Suprapubic skin (tissue), 4 donors: ENCODE results near the gene OR4D1.

Source experiments
- EP300 ChIP-seq: sonication (generic); formaldehyde crosslinking; IDR thresholded peaks from one replicate; pipeline ENCODE4 v1.6.1; 2017; ENCODE audit warnings: antibody characterized with exemption
- POLR2A ChIP-seq, 2 donors: fragments of 450-650 bp; IDR thresholded peaks; one replicate each; pipeline ENCODE4 v1.6.1; 2017; ENCODE audit warnings: antibody characterized with exemption in 2 of 2, mild to moderate bottlenecking in 2 of 2, moderate library complexity in 2 of 2
- POLR2AphosphoS5 ChIP-seq, 3 donors: sonication (generic); formaldehyde crosslinking; IDR thresholded peaks; one replicate each; pipeline ENCODE4 v1.6.1; 2017; ENCODE audit warnings: antibody characterized with exemption in 3 of 3
- TF ChIP-seq, protein P1 (sequence below), 2 donors: fragments of 200-600 bp in 1 of 2; fragments of 450-650 bp in 1 of 2; sonication (generic) in 1 of 2; IDR thresholded peaks; one replicate each; pipeline ENCODE4 v1.5.1; 2016 to 2019; ENCODE audit warnings: antibody characterized with exemption in 2 of 2, mild to moderate bottlenecking in 1 of 2, moderate library complexity in 1 of 2

DNA sequence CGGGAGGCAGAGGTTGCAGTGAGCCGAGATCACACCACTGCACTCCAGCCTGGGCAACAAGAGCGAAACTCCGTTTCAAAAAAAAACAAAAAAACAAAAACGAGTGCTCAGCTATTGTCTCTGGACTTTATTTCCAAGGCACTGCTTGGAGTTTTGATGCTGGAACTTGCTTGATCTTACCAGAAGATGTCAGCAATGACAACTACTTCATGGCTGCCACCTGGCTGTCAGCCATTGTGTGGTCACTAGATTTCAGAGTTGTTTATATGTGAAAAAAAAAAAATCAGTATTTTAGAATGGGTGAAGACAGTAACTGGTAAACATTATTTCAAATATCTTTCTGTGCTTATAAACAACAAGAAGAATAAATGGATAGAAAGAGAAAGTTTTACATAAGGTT, 26.3 kb upstream of the OR4D1 start:
- TF ChIP-seq POLR2A (IDR thresholded peaks at IDR 0.05) (no peak), POLR2AphosphoS5 (IDR thresholded peaks at IDR 0.05) (no peak), EP300 (no peak)
- TF ChIP-seq, protein P1, sequence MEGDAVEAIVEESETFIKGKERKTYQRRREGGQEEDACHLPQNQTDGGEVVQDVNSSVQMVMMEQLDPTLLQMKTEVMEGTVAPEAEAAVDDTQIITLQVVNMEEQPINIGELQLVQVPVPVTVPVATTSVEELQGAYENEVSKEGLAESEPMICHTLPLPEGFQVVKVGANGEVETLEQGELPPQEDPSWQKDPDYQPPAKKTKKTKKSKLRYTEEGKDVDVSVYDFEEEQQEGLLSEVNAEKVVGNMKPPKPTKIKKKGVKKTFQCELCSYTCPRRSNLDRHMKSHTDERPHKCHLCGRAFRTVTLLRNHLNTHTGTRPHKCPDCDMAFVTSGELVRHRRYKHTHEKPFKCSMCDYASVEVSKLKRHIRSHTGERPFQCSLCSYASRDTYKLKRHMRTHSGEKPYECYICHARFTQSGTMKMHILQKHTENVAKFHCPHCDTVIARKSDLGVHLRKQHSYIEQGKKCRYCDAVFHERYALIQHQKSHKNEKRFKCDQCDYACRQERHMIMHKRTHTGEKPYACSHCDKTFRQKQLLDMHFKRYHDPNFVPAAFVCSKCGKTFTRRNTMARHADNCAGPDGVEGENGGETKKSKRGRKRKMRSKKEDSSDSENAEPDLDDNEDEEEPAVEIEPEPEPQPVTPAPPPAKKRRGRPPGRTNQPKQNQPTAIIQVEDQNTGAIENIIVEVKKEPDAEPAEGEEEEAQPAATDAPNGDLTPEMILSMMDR (IDR thresholded peaks at IDR 0.05): no peak
